HG02610 (cell line): ENCODE data around the gene PRR33.

Experiments
- ATAC-seq: cut with Tn5 transposase; IDR thresholded peaks from one replicate; pipeline ENCODE4 v1.9.1; 2021; ENCODE audit warnings: mild to moderate bottlenecking, moderate library complexity; ENCODE audit not compliant: unreplicated experiment

Gene PRR33

GRCh38 chr11:1852271-1852876 lies 39.3 kb downstream of the PRR33 start:
- ATAC-seq, result no peak

DNA sequence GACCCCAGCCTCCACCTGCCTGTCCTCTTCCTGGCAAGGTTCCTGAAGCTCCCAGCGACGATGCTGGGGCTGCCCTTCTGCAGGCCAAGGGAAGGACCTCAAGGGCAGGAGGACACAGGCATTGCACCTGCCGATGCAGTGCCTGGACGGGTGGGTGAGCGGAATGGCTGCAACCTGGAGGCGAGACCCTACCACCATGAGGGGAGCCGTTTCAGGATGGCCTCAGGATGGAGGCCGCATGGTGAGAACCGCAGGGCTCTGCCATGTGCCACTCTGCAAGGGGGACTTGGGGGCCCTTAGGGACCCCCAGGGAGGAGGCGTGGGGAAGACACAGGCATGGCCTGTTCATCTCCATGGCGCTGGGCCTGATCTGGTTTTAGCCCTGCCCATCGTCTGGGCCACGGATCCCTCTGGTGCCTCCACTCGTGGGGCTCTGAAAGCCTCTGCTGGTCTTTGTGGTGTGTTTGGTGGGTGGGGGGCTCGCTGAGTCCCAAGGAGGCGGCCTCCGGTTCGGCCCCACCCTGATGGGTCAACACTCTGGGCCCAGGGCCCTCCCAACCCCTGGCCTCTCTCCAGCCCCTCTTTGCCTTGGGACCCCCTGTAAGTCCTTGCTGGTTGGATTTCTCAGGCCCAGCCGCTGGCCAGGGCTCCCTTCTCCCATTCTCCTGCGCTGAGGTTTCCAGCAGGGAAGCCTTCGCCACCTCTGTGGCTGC lies 40.1 kb downstream of the PRR33 start:
- no peak for ATAC-seq

- no peak for ATAC-seq
Observed at GRCh38 chr11:1848640-1849430, 42.9 kb downstream of the PRR33 start.

DNA sequence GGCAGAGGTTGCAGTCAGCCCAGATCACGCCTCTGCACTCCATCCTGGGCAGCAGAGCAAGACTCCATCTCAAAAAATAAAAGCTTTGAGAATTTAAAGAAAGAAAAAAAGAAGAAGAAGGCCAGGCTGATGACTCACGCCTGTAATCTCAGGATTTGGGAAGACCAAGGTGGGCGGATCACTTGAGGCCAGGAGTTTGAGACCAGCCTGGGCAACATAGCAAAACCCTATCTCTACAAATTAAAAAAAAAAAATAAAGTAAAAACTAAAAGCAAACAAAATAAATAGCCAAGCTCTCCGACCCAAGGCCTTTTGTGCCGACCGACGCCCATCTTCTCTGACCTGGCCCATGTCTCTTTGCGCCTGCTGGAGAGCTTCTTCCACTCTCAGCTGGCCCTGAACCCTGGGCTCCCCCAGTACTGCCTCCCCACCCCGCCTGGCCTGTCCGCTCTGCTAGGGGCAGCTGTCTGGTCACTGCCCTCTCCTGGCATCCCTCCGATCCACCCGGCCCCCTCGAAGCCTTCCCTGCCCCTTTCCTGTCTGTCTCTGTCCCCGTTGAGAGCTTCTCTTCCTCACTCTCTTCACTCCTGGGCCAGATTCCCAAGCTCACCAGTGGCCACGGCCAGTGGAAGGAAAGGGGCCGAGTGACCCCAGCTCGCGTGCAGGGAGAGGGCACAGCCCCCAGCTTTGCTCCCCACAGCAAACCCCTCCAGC lies 43.6 kb downstream of the PRR33 start:
- ATAC-seq, result no peak

DNA sequence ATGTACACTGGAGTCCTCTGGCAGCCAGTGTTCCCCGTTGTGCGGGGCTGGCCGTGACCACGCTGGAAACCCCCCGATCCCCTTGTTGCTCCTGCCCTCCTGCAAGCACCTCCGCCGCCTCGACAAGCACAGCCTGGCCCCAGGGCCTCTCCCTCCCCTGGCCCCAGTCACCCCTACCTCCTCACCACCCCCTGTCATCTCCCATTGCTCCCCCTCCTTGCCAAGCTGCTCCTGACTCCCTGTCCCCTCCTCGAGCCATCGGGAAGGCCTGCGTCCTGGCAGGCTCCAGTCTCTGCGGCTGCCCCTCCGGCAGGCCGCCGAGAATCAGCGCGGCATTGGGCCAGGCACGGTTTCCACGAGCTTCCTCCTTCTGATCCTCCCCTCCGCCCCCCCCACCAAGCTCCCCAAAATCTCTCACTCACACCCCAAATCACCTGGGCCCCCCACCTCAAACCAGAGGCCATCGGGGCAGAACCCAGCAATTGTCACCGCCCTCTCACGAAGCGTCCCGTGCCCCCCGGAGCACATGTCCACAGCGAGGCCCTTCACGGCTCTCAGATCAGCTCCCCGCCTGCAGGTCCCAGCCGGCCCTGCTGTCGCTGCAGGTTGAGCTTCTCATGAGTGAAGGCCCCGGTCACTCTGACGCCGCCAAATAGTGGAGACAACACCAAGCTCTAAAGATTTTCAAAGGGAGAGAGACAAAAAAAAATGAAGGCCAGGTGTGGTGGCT lies 44.5 kb downstream of the PRR33 start:
- no peak for ATAC-seq

DNA sequence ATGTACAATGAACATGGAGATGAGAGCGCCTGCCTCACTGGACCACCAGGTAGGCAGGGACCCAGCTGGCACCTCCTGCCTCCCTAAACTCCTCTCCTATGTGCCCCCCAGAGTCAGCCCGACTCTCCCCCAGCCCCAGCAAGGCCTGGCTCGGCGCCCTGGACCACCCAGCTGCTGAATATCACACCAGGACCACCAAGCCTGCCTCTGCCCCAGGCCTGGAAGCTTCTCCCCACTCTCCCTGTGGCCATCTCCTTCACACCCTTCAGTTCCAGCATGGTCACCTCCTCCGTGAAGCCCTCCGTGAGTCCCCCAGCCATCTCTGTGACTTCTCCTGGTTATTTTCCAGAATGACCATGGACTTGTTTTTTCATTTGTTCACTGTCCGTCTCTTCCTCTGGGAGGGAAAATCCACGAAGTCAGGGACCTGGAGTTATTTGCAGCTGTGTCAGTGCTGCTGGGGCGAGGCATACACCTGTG lies 45.2 kb downstream of the PRR33 start:
- ATAC-seq, result no peak

- no peak for ATAC-seq
Observed at GRCh38 chr11:1845561-1846452, 45.9 kb downstream of the PRR33 start.

GRCh38 chr11:1845095-1845429 lies 46.6 kb downstream of the PRR33 start:
- no peak for ATAC-seq

DNA sequence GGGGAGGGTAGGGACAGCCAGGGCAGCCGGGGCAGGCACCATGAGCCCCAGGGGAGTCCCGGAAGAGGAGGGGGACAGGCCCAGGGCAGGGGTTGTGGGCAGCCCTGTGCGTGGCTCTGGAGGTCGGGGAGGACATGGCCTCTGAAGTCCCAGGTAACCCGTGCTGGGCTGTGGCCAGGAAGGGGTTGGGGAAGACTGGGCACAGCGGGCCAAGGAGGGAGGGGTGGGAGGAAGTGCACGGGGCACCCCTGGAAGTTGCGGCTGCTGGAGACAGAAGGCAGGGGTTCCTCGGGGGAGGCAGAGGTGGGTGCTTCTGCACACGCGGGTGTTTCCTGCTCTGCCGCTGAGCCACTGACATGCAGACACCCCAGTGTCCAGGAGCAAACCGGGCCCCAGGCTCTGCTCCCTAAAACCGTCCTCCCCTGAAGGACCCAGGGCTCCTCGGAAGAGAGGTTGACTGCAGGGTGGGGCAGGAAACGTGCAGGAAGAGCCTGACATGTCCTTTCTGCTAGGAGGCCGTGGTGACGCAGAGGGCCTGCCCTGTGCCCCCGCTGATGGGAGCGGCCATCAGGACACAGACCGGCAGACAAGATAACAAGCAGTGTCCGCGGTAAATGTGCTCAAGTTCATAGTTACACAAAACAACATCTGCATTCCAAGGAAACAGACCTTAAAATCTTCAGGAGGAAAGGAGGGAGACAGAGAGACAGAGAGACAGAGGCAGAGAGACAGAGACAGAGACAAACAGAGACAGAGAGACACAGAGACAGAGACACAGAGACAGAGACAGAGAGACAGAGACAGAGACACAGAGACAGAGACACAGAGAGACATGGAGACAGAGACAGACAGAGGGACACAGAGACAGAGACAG lies 47.2 kb downstream of the PRR33 start:
- ATAC-seq, result no peak

- no peak for ATAC-seq
Observed at GRCh38 chr11:1843796-1844195, 47.9 kb downstream of the PRR33 start.

GRCh38 chr11:1843098-1843473 lies 48.6 kb downstream of the PRR33 start:
- ATAC-seq, result no peak

DNA sequence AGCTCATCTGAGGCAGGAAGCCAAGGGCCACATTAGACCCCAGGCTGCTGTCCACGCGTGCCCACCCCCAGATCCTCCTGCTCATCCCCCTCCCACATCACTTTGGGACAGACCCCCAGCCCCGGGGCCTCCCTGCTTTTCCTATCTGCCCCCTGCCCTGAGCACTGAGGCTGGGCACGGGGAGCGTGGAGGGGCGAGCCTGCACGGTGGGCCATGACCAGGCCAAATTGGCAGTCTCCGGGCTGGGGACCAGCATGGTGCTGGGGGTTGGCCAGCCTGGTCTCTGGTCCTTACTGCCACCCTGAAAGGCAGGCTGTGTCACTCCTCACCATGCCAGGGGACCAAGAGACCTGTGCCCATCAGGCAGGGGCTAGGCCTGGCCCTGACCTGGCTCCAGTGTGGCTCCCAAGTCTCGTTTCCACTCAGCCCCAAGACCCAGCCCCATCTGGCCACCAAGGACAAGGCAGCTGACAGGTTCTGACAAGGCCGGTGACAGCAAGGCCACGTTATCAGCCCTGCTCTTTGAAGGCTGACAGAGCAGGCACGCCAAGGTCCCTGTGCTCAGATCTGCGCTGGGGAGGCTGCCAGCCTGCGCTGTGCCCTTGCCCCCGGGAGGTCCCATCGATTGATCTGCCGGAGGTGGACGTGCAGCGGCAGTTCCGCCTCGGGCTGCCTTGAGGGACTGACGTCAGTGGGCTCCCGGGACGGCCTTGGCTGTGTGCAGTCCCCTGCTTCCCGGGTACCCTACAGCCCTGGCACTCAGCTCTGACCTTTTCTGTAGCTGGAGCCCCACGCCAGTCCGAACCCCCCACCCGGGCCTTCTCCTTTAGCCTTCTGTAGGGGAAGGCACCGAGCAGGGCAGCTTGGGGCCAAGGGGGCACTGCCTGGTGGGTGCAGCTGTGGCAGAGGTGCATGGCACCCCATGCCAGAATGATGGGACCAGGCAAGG lies 49.3 kb downstream of the PRR33 start:
- ATAC-seq, result no peak

DNA sequence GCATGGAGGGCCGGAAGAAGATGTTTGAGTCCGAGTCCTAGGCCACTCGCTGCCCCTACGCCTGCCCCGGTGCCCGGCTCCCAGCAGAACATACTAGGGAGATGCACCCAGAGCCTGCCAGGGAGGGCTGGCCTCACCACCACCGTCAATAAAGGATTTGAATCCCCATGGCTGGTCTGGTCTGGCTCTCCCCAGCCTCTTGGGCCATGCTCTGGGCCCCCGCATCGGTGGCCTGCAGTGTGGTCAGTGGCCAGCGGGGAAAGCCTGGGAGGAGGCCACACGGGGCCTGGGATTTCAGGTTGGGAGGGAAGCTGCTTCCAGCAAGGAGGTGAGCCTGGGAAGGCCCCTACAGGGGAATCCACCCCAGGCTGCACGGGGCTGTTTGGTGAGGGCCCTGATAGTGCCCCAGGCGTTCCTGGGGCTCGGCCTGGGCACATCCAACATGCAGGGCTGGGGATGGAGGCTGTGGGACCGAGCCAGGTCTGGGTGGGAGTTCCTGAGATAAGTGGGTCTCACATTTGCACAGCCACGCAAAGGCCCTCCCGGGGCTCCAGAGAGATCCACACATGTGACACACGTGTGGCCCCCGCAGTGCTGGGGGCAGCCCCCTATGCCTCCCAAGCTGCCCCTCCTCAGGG lies 50.1 kb downstream of the PRR33 start:
- no peak for ATAC-seq

DNA sequence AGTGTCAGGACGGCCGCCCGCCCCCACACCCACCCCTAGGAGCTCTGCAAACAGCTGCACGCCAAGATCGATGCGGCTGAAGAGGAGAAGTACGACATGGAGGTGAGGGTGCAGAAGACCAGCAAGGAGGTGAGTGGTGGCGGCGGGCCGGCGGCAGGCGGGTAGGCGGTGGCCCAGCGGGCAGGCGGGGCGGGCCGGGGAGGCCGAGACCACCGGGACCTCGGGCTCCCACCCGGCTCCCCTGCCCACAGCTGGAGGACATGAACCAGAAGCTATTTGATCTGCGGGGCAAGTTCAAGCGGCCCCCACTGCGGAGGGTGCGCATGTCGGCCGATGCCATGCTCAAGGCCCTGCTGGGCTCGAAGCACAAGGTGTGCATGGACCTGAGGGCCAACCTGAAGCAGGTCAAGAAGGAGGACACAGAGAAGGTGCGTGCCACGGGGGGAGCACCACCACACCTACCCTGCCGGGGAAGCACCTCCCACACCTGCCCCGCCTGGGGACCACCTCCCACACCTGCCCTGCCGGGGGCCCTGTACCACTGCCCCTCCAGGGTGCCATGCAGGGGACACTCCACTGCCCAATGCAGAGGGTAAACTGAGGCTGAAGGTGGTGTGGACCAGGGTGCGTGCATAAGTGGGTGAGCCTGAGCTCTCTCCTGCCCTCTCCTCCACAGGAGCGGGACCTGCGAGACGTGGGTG lies 50.8 kb downstream of the PRR33 start:
- no peak for ATAC-seq

DNA sequence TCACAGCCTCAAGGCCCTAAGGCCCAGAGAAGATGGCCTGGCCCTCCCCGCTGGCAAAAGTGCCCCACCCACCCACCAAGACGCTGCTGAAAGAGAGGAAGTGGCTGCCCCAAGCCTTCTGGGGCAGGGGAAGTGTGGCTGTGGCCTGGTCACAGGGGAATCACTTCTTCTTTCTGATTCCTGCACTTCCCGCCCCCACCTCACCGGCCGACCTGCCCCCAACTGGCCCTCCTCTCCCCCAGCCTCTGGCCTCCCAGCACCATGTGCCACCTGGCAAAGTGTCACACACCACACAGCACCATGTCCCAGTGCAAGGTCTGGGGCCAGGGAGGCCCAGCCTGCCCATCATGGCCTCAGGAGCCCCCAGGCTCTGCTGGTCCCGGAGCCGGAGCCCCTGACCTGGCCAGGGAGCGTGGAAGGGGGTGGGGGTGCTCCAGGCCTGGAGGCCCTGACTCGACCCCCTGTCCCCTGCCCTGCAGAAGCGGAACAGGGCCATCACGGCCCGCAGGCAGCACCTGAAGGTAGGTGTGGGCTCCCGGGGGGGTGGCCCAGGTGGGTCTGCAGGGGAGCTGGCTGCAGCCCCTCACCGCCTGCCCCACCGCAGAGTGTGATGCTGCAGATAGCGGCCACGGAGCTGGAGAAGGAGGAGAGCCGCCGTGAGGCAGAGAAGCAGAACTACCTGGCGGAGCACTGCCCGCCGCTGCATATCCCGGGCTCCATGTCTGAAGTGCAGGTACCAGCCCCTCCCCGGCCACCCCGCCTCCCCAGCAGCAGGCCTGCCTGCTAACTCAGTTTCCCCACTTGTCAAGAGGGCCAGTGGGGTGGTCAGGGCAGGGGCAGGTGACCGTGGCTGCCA lies 51.5 kb downstream of the PRR33 start:
- peak; percentile 34 for ATAC-seq
